Measurements from ENCODE around the gene MINK1. TPM values are rescaled to one million over a fixed set of nuclear protein-coding genes. Genes with fewer than 3 reads are reported as not detected.

The MINK1 gene
- total and polyA plus RNA-seq, 5 donors, result 31.1 to 54.7 (median 48.8) TPM

DNA sequence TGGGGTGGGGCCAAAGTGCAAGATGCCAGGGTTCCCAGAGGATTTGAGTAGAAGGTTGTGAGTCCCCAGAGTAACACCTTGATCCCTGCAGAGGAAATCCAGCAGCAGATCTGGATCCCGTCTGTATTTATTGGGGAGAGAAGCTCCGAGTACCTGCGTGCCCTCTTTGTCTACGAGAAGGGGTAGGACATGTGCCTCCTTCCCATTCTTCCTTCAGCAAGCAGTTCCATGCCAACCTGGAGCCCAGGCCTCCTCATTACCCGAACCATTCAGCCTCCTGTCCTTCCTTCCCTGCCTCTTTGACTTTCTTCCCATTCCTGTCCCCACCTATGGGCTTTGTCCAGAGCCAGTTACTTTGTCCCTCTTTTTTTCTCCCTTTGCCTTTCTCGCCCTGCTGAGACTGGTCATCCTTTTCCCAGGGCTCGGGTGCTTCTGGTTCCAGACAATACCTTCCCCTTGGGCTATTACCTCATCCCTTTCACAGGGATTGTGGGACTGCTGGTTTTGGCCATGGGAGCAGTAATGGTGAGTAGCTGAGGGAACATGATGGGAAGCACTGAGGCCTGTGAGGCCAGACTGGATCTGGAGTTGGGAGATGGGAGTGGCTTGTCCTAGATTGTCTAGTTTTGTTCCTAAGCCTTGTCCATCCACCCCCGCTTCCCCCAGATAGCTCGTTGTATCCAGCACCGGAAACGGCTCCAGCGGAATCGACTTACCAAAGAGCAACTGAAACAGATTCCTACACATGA is 109.8 kb downstream of the MINK1 start:
- no peaks in the 10 kb centered on the region for H3K9me3 ChIP-seq (ENCODE audit: control insufficient read depth, low read length)
- H3K4me1 ChIP-seq (ENCODE audit: control insufficient read depth, insufficient read depth, low read length), result peaks cover 11% of the 10 kb centered on the region
- no peaks in the 10 kb centered on the region for H3K27me3 ChIP-seq (ENCODE audit: control insufficient read depth, insufficient read depth)
- DNase-seq (peak in 1 of 3 donors; percentile 43), ATAC-seq (no peak)
- intact Hi-C loops (cut with DNase I), result loop anchor here in 1 of 4 donors (5.0 kb wide), 1 partner anchor 36 kb away; no protein-coding TSS in a partner anchor
- 63% methylated on average over 13 of the region's 13 CpGs for WGBS
- H3K4me3 ChIP-seq (ENCODE audit: low read length), result no peak overlapping the region
- no peak overlapping the region for H3K27ac ChIP-seq (ENCODE audit: low read length)

GRCh38 chr17:4944163-4944553 is 111.0 kb downstream of the MINK1 start:
- Histone ChIP-seq H3K4me1 (ENCODE audit: control insufficient read depth, insufficient read depth, low read length) (peaks cover 7% of the 10 kb centered on the region), H3K4me3 (ENCODE audit: low read length) (no peak overlapping the region), H3K9me3 (ENCODE audit: control insufficient read depth, low read length) (no peaks in the 10 kb centered on the region), H3K27me3 (ENCODE audit: control insufficient read depth, insufficient read depth) (no peaks in the 10 kb centered on the region), H3K27ac (ENCODE audit: low read length) (no peak overlapping the region)
- intact Hi-C loops (cut with DNase I), result loop anchor here in 1 of 4 donors (5.0 kb wide), 1 partner anchor 37 kb away; no protein-coding TSS in a partner anchor
- DNase-seq (peak in 2 of 3 donors; percentile 36 to 67), ATAC-seq (no peak)
- WGBS, result 41% methylated on average over 3 of the region's 3 CpGs

DNA sequence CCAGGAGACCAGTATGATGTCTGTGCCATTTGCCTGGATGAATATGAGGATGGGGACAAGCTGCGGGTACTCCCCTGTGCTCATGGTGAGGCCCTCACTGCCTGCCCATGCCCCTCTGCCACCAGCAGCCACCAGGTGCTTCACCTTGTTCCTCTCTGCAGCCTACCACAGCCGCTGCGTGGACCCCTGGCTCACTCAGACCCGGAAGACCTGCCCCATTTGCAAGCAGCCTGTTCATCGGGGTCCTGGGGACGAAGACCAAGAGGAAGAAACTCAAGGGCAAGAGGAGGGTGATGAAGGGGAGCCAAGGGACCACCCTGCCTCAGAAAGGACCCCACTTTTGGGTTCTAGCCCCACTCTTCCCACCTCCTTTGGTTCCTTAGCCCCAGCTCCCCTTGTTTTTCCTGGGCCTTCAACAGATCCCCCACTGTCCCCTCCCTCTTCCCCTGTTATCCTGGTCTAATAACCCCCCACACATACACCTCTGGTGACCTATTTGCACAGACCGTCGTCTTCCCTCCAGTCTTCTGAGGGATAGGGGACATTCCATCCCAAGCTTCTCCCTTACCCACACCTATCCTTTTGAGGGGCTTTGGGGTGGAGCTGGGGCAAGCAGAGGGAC is 111.5 kb downstream of the MINK1 start:
- intact Hi-C loops (cut with DNase I), result loop anchor here in 1 of 4 donors (5.0 kb wide), 1 partner anchor 37 kb away; no protein-coding TSS in a partner anchor
- no peak for ATAC-seq
- H3K27ac ChIP-seq (ENCODE audit: low read length), result peak overlapping the region; percentile 54
- no peaks in the 10 kb centered on the region for H3K9me3 ChIP-seq (ENCODE audit: control insufficient read depth, low read length)
- no peak overlapping the region for H3K4me3 ChIP-seq (ENCODE audit: low read length)
- no peaks in the 10 kb centered on the region for H3K27me3 ChIP-seq (ENCODE audit: control insufficient read depth, insufficient read depth)
- peaks cover 7% of the 10 kb centered on the region for H3K4me1 ChIP-seq (ENCODE audit: control insufficient read depth, insufficient read depth, low read length)
- 55% methylated on average over 8 of the region's 8 CpGs for WGBS
- DNase-seq, result no peak

DNA sequence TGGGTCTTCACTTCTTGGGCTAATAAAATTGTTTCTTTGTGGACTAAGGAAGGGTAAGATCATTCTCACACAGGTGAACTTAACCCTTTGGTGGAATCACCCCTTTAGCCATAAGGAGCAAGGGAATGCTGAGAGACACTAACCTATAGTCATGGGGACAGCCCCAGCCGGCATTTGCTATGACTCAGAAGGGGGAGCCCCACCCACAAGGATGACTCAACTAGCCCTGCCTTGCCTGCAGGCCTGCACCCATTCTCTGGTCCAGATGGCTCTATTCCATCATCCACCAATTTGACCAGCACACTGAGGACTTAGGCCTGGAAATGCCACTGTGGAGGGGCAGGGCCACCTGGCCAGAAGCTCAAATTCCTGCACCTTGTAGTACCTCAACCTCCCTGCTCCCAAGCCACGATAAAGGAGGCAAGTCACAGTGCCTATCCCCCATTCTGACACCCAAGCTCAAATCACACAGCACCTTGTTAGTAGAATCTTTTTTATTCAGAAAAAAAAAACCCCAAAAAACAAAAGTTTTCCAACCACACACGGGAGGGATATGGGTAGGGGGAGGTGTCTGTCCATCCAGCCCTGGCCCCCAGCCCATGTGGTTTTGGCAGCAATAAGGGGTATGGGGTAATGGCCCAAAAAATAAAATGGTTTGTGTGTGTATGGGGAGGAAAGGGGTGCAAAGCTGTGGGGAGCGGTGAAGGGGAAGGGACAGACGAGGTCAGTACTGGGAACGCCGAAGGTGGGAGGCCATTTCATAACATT is 112.2 kb downstream of the MINK1 start:
- Histone ChIP-seq H3K27me3 (ENCODE audit: control insufficient read depth, insufficient read depth) (no peaks in the 10 kb centered on the region), H3K27ac (ENCODE audit: low read length) (peak overlapping the region; percentile 54), H3K4me3 (ENCODE audit: low read length) (no peak overlapping the region), H3K4me1 (ENCODE audit: control insufficient read depth, insufficient read depth, low read length) (peaks cover 7% of the 10 kb centered on the region), H3K9me3 (ENCODE audit: control insufficient read depth, low read length) (no peaks in the 10 kb centered on the region)
- DNase-seq (peak; percentile 78 to 89 (median 87)), ATAC-seq (peak; percentile 6 to 52)
- WGBS, result 44% methylated on average over 7 of the region's 7 CpGs
- intact Hi-C loops (cut with DNase I), result no loop called here

- ATAC-seq (no peak), DNase-seq (peak in 1 of 3 donors; percentile 5)
- Histone ChIP-seq H3K9me3 (ENCODE audit: control insufficient read depth, low read length) (no peaks in the 10 kb centered on the region), H3K27ac (ENCODE audit: low read length) (peak overlapping the region; percentile 34), H3K4me1 (ENCODE audit: control insufficient read depth, insufficient read depth, low read length) (peaks cover 7% of the 10 kb centered on the region), H3K27me3 (ENCODE audit: control insufficient read depth, insufficient read depth) (no peaks in the 10 kb centered on the region), H3K4me3 (ENCODE audit: low read length) (no peak overlapping the region)
- WGBS, result 43% methylated on average over 4 of the region's 4 CpGs
- intact Hi-C loops (cut with DNase I), result no loop called here
Observed at GRCh38 chr17:4945944-4946280, 112.8 kb downstream of the MINK1 start.

GRCh38 chr17:4946312-4946976 is 113.3 kb downstream of the MINK1 start:
- ATAC-seq (no peak), DNase-seq (peak in 1 of 3 donors; percentile 39)
- Histone ChIP-seq H3K27ac (ENCODE audit: low read length) (no peak overlapping the region), H3K4me3 (ENCODE audit: low read length) (peak overlapping the region; percentile 87), H3K4me1 (ENCODE audit: control insufficient read depth, insufficient read depth, low read length) (peaks cover 5% of the 10 kb centered on the region), H3K27me3 (ENCODE audit: control insufficient read depth, insufficient read depth) (no peaks in the 10 kb centered on the region), H3K9me3 (ENCODE audit: control insufficient read depth, low read length) (no peaks in the 10 kb centered on the region)
- WGBS, result 32% methylated on average over 16 of the region's 16 CpGs
- intact Hi-C loops (cut with DNase I), result no loop called here

DNA sequence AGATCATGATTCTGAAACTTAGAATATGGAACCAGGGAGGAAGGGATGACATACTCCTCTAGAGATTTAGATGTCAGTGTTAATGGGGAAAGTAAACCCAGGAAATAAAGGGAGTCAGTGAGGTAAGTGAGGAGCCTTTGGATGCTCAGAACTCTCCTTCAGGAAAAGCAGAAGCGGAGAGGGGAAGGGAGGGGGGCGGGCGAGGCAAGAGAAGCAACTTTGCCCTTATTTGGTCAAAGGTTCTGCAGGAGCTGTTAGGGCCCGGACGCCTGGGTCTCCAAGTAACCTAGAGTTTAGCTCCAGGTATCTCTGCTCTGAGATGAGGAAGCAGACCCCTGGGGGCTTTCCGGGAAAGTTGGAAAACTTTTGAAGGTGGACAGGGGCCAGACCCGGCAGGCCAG is 113.9 kb downstream of the MINK1 start:
- Histone ChIP-seq H3K27me3 (ENCODE audit: control insufficient read depth, insufficient read depth) (no peaks in the 10 kb centered on the region), H3K4me1 (ENCODE audit: control insufficient read depth, insufficient read depth, low read length) (peaks cover 5% of the 10 kb centered on the region), H3K4me3 (ENCODE audit: low read length) (peak overlapping the region; percentile 87), H3K27ac (ENCODE audit: low read length) (peak overlapping the region; percentile 42), H3K9me3 (ENCODE audit: control insufficient read depth, low read length) (no peaks in the 10 kb centered on the region)
- ATAC-seq, result no peak
- intact Hi-C loops (cut with DNase I), result no loop called here
- peak in 2 of 3 donors; percentile 57 to 67 for DNase-seq
- 2% methylated on average over 7 of the region's 7 CpGs for WGBS

Other genes with a start within 250 kb of the MINK1 start
- 10 to 100 TPM; 10.7 to 20.8 (median 14.2) TPM for gene SMTNL2, start 248.8 kb upstream of the MINK1 start, total RNA-seq
- 5.8 TPM for gene SMTNL2, start 248.8 kb upstream of the MINK1 start, polyA plus RNA-seq
- gene ALOX15, start 191.7 kb upstream of the MINK1 start, total RNA-seq, result 1 to 10 TPM in 2 of 4 donors, under 1 TPM in 1, not detected in 1; 0.91 to 2.0 (median 1.0) TPM
- gene ALOX15, start 191.7 kb upstream of the MINK1 start, polyA plus RNA-seq, result 0.05 TPM
- 10 to 100 TPM; 29.7 to 40.9 (median 36.7) TPM for gene PELP1, start 129.2 kb upstream of the MINK1 start, total RNA-seq
- gene PELP1, start 129.2 kb upstream of the MINK1 start, polyA plus RNA-seq, result 21.1 TPM
- 10 to 100 TPM; 21.6 to 35.1 (median 25.5) TPM for gene ARRB2, start 122.7 kb upstream of the MINK1 start, total RNA-seq
- 17.0 TPM for gene ARRB2, start 122.7 kb upstream of the MINK1 start, polyA plus RNA-seq
- 10 to 100 TPM; 17.8 to 21.6 (median 21.0) TPM for gene MED11, start 101.9 kb upstream of the MINK1 start, total RNA-seq
- gene MED11, start 101.9 kb upstream of the MINK1 start, polyA plus RNA-seq, result 47.6 TPM
- under 1 TPM; 0.20 to 0.53 (median 0.33) TPM for gene ZMYND15, start 93.5 kb upstream of the MINK1 start, total RNA-seq
- 0.23 TPM for gene ZMYND15, start 93.5 kb upstream of the MINK1 start, polyA plus RNA-seq
- 1 to 10 TPM; 5.0 to 6.3 (median 5.5) TPM for gene CXCL16, start 93.4 kb upstream of the MINK1 start, total RNA-seq
- 2.5 TPM for gene CXCL16, start 93.4 kb upstream of the MINK1 start, polyA plus RNA-seq
- gene TM4SF5, start 61.5 kb upstream of the MINK1 start, total RNA-seq, result not detected
- gene TM4SF5, start 61.5 kb upstream of the MINK1 start, polyA plus RNA-seq, result not detected
- 1 to 10 TPM in 3 of 4 donors, under 1 TPM in 1; 0.45 to 1.6 (median 1.4) TPM for gene VMO1, start 47.0 kb upstream of the MINK1 start, total RNA-seq
- 0.70 TPM for gene VMO1, start 47.0 kb upstream of the MINK1 start, polyA plus RNA-seq
- gene GLTPD2, start 44.4 kb upstream of the MINK1 start, total RNA-seq, result not detected
- gene GLTPD2, start 44.4 kb upstream of the MINK1 start, polyA plus RNA-seq, result not detected
- gene PSMB6, start 37.2 kb upstream of the MINK1 start, total RNA-seq, result 100 to 1,000 TPM; 149 to 163 (median 151) TPM
- 234 TPM for gene PSMB6, start 37.2 kb upstream of the MINK1 start, polyA plus RNA-seq
- 10 to 100 TPM; 12.0 to 15.3 (median 13.4) TPM for gene PLD2, start 26.2 kb upstream of the MINK1 start, total RNA-seq
- 10.0 TPM for gene PLD2, start 26.2 kb upstream of the MINK1 start, polyA plus RNA-seq
- gene C17orf107, start 66.2 kb downstream of the MINK1 start, total RNA-seq, result 1 to 10 TPM; 2.7 to 3.3 (median 2.8) TPM
- 3.6 TPM for gene C17orf107, start 66.2 kb downstream of the MINK1 start, polyA plus RNA-seq
- 100 to 1,000 TPM in 1 of 4 donors, 10 to 100 TPM in 3; 57.6 to 106 (median 68.9) TPM for gene CHRNE, start 69.8 kb downstream of the MINK1 start, total RNA-seq
- 63.6 TPM for gene CHRNE, start 69.8 kb downstream of the MINK1 start, polyA plus RNA-seq
- under 1 TPM in 1 of 4 donors, not detected in 3; 0.23 TPM for gene GP1BA, start 98.9 kb downstream of the MINK1 start, total RNA-seq
- 0.16 TPM for gene GP1BA, start 98.9 kb downstream of the MINK1 start, polyA plus RNA-seq
- gene SLC25A11, start 106.7 kb downstream of the MINK1 start, total RNA-seq, result 100 to 1,000 TPM; 162 to 230 (median 202) TPM
- gene SLC25A11, start 106.7 kb downstream of the MINK1 start, polyA plus RNA-seq, result 200 TPM
- 100 to 1,000 TPM in 1 of 4 donors, 10 to 100 TPM in 3; 76.6 to 108 (median 87.5) TPM for gene RNF167, start 106.9 kb downstream of the MINK1 start, total RNA-seq
- gene RNF167, start 106.9 kb downstream of the MINK1 start, polyA plus RNA-seq, result 124 TPM
- 100 to 1,000 TPM; 148 to 229 (median 201) TPM for gene PFN1, start 115.2 kb downstream of the MINK1 start, total RNA-seq
- gene PFN1, start 115.2 kb downstream of the MINK1 start, polyA plus RNA-seq, result 180 TPM
- gene ENO3, start 117.8 kb downstream of the MINK1 start, total RNA-seq, result 100 to 1,000 TPM; 198 to 695 (median 246) TPM
- 455 TPM for gene ENO3, start 117.8 kb downstream of the MINK1 start, polyA plus RNA-seq
- 100 to 1,000 TPM; 106 to 133 (median 117) TPM for gene SPAG7, start 134.5 kb downstream of the MINK1 start, total RNA-seq
- 164 TPM for gene SPAG7, start 134.5 kb downstream of the MINK1 start, polyA plus RNA-seq
- gene CAMTA2, start 154.3 kb downstream of the MINK1 start, total RNA-seq, result 10 to 100 TPM; 35.3 to 44.4 (median 40.3) TPM
- gene CAMTA2, start 154.3 kb downstream of the MINK1 start, polyA plus RNA-seq, result 43.5 TPM
- gene INCA1, start 164.2 kb downstream of the MINK1 start, total RNA-seq, result 1 to 10 TPM; 2.2 to 3.8 (median 3.2) TPM
- 5.0 TPM for gene INCA1, start 164.2 kb downstream of the MINK1 start, polyA plus RNA-seq
- 100 to 1,000 TPM; 519 to 727 (median 570) TPM for gene KIF1C, start 164.6 kb downstream of the MINK1 start, total RNA-seq
- gene KIF1C, start 164.6 kb downstream of the MINK1 start, polyA plus RNA-seq, result 406 TPM
- not detected for gene SLC52A1, start 202.1 kb downstream of the MINK1 start, total RNA-seq
- not detected for gene SLC52A1, start 202.1 kb downstream of the MINK1 start, polyA plus RNA-seq
- gene ZFP3, start 245.1 kb downstream of the MINK1 start, total RNA-seq, result 10 to 100 TPM; 11.7 to 14.2 (median 12.0) TPM
- gene ZFP3, start 245.1 kb downstream of the MINK1 start, polyA plus RNA-seq, result 5.4 TPM